Parathyroid adenoma (tissue), 2 donors: ENCODE measurements around the gene CDC123.

Source experiments
- H2AFZ ChIP-seq: fragments of 300-600 bp; sonication (generic); one replicate; pipeline ENCODE4 v1.7.0; 2017; ENCODE audit warnings: antibody characterized with exemption, mild to moderate bottlenecking
- H3K27ac ChIP-seq: fragments of 300-600 bp; sonication (generic); one replicate; pipeline ENCODE4 v1.7.0; 2017
- H3K27me3 ChIP-seq: fragments of 300-600 bp; sonication (generic); one replicate; pipeline ENCODE4 v1.7.0; 2017; ENCODE audit warnings: low read length; ENCODE audit not compliant: control insufficient read depth, insufficient read depth
- H3K36me3 ChIP-seq: fragments of 300-600 bp; sonication (generic); one replicate; pipeline ENCODE4 v1.7.0; 2017; ENCODE audit warnings: low read length; ENCODE audit not compliant: control insufficient read depth, insufficient read depth
- H3K4me1 ChIP-seq: fragments of 300-600 bp; sonication (generic); one replicate; pipeline ENCODE4 v1.7.0; 2017; ENCODE audit warnings: control low read depth
- H3K4me2 ChIP-seq: fragments of 300-600 bp; sonication (generic); one replicate; pipeline ENCODE4 v1.7.0; 2017; ENCODE audit warnings: low read length
- H3K4me3 ChIP-seq: fragments of 300-600 bp; sonication (generic); one replicate; pipeline ENCODE4 v1.7.0; 2017; ENCODE audit warnings: low read depth, low read length
- H3K79me2 ChIP-seq: fragments of 300-600 bp; sonication (generic); one replicate; pipeline ENCODE4 v1.7.0; 2017; ENCODE audit warnings: control low read depth
- H3K9ac ChIP-seq: fragments of 300-600 bp; sonication (generic); one replicate; pipeline ENCODE4 v1.7.0; 2017; ENCODE audit warnings: mild to moderate bottlenecking
- H3K9me3 ChIP-seq: fragments of 300-600 bp; sonication (generic); one replicate; pipeline ENCODE4 v1.7.0; 2017; ENCODE audit warnings: low read length; ENCODE audit not compliant: control insufficient read depth
- TF ChIP-seq, protein P1 (sequence below): fragments of 300-600 bp; sonication (generic); IDR thresholded peaks from one replicate; pipeline ENCODE4 v1.7.0; 2017; ENCODE audit warnings: antibody characterized with exemption, mild to moderate bottlenecking
- donor health status: primary hyperparathyroidism.

Gene CDC123

DNA sequence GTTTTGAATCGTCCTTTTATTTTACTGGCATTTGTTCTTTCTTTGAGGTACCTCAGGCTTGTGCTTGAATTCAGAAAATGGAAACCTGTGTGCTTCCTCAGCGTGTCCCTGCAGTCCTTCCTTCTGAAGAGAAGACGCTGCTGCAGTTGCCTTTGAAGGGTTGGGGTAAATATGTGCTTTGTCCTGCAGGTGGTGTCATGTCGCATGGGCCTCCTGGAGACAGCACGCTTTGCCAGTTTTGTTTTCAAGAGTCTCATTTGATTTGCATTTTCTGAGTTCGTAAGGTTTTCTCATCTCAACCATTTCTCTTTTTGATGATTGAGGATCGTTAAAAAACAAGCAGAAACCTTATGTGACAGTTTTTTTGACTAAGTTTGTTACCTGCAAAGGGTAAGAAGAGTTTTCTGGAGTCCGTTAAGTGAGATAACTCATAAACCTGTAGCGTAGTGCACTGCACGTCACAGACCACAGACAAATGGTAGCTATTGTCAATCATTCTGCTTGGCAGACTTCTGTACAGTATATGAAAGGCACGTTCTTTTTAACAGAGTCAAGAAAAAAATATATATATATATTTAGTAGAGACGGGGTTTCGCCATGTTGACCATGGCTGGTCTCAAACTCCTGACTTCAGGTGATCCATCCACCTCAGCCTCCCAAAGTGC is 57.0 kb downstream of the CDC123 start:
- Histone ChIP-seq H3K27me3 (no peaks in the 10 kb centered on the region), H3K4me1 (no peaks in the 10 kb centered on the region), H3K27ac (no peak overlapping the region), H3K79me2 (no peaks in the 10 kb centered on the region), H3K9me3 (no peaks in the 10 kb centered on the region), H3K9ac (no peak overlapping the region), H3K4me2 (no peak overlapping the region), H3K4me3 (no peak overlapping the region), H2AFZ (no peak overlapping the region), H3K36me3 (no peaks in the 10 kb centered on the region)
- TF ChIP-seq, protein P1, sequence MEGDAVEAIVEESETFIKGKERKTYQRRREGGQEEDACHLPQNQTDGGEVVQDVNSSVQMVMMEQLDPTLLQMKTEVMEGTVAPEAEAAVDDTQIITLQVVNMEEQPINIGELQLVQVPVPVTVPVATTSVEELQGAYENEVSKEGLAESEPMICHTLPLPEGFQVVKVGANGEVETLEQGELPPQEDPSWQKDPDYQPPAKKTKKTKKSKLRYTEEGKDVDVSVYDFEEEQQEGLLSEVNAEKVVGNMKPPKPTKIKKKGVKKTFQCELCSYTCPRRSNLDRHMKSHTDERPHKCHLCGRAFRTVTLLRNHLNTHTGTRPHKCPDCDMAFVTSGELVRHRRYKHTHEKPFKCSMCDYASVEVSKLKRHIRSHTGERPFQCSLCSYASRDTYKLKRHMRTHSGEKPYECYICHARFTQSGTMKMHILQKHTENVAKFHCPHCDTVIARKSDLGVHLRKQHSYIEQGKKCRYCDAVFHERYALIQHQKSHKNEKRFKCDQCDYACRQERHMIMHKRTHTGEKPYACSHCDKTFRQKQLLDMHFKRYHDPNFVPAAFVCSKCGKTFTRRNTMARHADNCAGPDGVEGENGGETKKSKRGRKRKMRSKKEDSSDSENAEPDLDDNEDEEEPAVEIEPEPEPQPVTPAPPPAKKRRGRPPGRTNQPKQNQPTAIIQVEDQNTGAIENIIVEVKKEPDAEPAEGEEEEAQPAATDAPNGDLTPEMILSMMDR = no peak

DNA sequence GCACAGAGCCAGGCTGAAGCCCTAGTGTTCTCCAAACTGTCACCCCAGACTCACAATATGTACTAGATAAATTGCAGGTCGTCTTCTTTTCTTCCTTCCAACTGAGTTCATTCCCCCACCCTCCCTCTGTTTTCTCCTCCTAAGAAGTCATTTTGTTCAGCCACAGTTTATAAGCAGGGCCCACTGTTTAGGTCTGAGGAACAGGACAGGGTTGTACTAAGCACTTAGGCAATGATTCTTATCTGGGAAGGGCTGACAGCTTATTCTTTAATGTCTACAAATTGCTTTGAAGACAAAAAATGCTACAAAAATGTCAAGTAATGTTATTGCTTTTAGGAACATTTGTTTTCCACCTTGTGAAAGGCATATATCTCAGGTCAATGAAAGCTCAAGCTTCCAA is 59.1 kb downstream of the CDC123 start:
- Histone ChIP-seq H3K4me3 (no peak overlapping the region), H3K9me3 (no peaks in the 10 kb centered on the region), H3K4me1 (no peaks in the 10 kb centered on the region), H3K79me2 (no peaks in the 10 kb centered on the region), H3K9ac (no peak overlapping the region), H2AFZ (no peak overlapping the region), H3K27me3 (no peaks in the 10 kb centered on the region), H3K4me2 (no peak overlapping the region), H3K27ac (no peak overlapping the region), H3K36me3 (no peaks in the 10 kb centered on the region)
- TF ChIP-seq, protein P1 = no peak

DNA sequence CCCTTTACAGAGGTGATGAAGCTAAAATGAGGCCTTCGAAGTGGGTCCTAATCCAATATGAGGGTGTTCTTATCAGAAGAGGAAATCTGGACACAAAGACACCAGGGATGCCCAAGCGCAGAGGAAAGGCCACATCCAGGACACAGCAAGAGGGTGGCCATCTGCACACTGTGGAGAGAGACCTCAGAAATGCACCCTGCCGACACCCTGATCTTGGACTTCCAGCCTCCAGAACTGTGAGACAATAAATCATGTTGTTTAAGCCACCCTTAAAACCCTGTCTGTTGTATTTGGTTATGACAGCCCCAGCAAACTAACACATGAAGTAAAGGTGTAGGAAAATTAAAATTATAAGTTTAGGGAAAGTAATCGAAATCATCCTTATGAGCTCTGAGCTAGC is 64.0 kb downstream of the CDC123 start:
- TF ChIP-seq, protein P1 = no peak
- Histone ChIP-seq H3K79me2 (no peaks in the 10 kb centered on the region), H3K27me3 (no peaks in the 10 kb centered on the region)

DNA sequence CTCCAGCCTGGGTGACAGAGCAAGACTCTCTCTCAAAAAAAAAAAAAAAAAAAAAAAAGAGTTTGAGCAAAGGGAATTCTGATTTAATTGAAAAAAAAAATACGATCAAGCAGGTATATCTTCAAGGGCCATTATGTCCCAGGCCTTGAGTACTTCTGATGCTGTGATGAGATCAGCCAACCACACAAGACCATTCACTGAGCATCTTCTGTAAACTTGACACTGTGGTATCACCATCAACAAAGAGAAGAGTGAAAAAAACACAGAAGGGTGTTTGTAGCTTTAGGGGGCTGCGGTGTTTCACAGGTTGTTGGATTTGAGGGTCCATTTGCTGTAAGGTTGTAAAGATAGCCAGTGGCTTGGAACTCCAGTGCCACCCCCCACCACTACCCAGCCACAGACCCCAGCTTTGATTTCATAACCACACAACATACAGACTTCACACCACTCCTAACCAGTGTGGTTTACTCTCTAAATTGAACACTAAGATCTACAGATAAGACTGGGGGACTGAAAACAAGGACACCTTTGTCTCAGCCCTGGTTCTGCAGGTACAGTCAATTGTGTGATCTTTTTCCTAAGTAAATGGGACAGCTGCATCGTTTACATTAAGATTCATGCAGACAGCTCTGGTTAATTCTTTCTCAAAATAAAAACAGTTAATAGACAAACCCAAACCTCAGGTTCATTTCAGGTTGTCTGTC is 66.4 kb downstream of the CDC123 start:
- H3K9me3 ChIP-seq = no peaks in the 10 kb centered on the region

More for the DNA sequence above, 64.0 kb downstream of the CDC123 start:
- Histone ChIP-seq H3K27ac (no peak overlapping the region), H2AFZ (no peak overlapping the region), H3K4me1 (no peaks in the 10 kb centered on the region), H3K4me2 (no peak overlapping the region), H3K9me3 (no peaks in the 10 kb centered on the region), H3K9ac (no peak overlapping the region), H3K36me3 (no peaks in the 10 kb centered on the region), H3K4me3 (no peak overlapping the region)

More for the DNA sequence above, 66.4 kb downstream of the CDC123 start:
- TF ChIP-seq, protein P1 = no peak
- Histone ChIP-seq H3K4me1 (no peaks in the 10 kb centered on the region), H3K79me2 (no peaks in the 10 kb centered on the region), H2AFZ (no peak overlapping the region), H3K9ac (no peak overlapping the region), H3K27ac (no peak overlapping the region), H3K36me3 (no peaks in the 10 kb centered on the region), H3K4me2 (no peak overlapping the region), H3K4me3 (no peak overlapping the region), H3K27me3 (no peaks in the 10 kb centered on the region)
